ENCODE measurements around the gene FXYD6. TPM values are rescaled to one million over a fixed set of nuclear protein-coding genes. Genes with fewer than 3 reads are reported as not detected.

The FXYD6 gene
- polyA plus RNA-seq, 1 of the 3 experiments (the other 2 are of a cell fraction): 1.4 TPM

- TF ChIP-seq, protein P1, sequence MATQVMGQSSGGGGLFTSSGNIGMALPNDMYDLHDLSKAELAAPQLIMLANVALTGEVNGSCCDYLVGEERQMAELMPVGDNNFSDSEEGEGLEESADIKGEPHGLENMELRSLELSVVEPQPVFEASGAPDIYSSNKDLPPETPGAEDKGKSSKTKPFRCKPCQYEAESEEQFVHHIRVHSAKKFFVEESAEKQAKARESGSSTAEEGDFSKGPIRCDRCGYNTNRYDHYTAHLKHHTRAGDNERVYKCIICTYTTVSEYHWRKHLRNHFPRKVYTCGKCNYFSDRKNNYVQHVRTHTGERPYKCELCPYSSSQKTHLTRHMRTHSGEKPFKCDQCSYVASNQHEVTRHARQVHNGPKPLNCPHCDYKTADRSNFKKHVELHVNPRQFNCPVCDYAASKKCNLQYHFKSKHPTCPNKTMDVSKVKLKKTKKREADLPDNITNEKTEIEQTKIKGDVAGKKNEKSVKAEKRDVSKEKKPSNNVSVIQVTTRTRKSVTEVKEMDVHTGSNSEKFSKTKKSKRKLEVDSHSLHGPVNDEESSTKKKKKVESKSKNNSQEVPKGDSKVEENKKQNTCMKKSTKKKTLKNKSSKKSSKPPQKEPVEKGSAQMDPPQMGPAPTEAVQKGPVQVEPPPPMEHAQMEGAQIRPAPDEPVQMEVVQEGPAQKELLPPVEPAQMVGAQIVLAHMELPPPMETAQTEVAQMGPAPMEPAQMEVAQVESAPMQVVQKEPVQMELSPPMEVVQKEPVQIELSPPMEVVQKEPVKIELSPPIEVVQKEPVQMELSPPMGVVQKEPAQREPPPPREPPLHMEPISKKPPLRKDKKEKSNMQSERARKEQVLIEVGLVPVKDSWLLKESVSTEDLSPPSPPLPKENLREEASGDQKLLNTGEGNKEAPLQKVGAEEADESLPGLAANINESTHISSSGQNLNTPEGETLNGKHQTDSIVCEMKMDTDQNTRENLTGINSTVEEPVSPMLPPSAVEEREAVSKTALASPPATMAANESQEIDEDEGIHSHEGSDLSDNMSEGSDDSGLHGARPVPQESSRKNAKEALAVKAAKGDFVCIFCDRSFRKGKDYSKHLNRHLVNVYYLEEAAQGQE (IDR thresholded peaks at IDR 0.05; ENCODE audit: low read depth, low read length): no peak
- TF ChIP-seq MXI1 (IDR thresholded peaks at IDR 0.05; ENCODE audit: low read depth, low read length) (no peak), JUND (IDR thresholded peaks at IDR 0.05) (no peak), MAX (IDR thresholded peaks at IDR 0.05; ENCODE audit: low read depth) (no peak), NFIC (IDR thresholded peaks at IDR 0.05; ENCODE audit: borderline replicate concordance) (no peak), POLR2AphosphoS5 (IDR thresholded peaks at IDR 0.05; ENCODE audit: low read depth, low read length) (no peak), GABPA (IDR thresholded peaks at IDR 0.05; ENCODE audit: low read depth) (no peak)
Observed at GRCh38 chr11:117882311-117882905, 6.0 kb upstream of the FXYD6 start (continued).

DNA sequence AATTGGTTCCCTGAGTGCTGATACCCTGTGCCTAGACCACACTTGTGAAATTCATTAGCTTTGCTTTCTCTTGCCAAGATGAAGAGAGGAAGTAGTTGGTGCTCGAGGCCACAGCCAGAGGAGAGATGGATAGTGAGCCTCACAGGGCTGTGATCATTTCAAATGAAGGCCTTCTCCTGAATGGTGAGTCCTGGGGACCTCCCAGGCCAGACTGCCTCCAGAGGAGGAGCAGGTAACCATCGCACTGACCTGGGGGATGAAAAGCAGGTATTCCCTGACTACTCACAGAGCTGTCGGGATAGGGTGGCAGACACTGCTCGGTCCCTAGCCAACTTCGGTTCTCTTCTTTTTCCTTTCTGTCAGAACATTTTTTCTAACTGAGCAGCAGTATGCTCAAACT is 4.8 kb upstream of the FXYD6 start:
- H3K9ac ChIP-seq: no peak overlapping the region
- CTCF ChIA-PET: interaction anchor here (0.6 kb wide), 1 partner anchor 510 kb away, joined by 3 read pairs; no protein-coding TSS in a partner anchor
- no peak for DNase-seq

More for the DNA sequence above, 4.8 kb upstream of the FXYD6 start:
- Histone ChIP-seq H3K9me2 (no peaks in the 10 kb centered on the region), H3K27me3 (ENCODE audit: insufficient read depth) (peaks cover 10% of the 10 kb centered on the region), H3K4me2 (no peak overlapping the region), H3K27ac (ENCODE audit: low read depth in 2 of 2, low read length in 1 of 2) (no peak overlapping the region), H3F3A (replicated peaks; ENCODE audit: insufficient read depth) (no peaks in the 10 kb centered on the region), H2AFZ (ENCODE audit: low read depth) (no peak overlapping the region), H3K79me2 (ENCODE audit: insufficient read depth) (no peaks in the 10 kb centered on the region), H3K4me1 (ENCODE audit: control insufficient read depth in 1 of 2, insufficient read depth in 2 of 2, low read depth in 1 of 2, low read length in 1 of 2) (peaks cover 0 to 23% of the 10 kb centered on the region in 2 experiments; a peak in 1 of 4 replicates), H3K9me3 (no peaks in the 10 kb centered on the region), H3K36me3 (replicated peaks in 1 of 2; ENCODE audit: control insufficient read depth in 1 of 2, insufficient read depth in 2 of 2, low read length in 1 of 2) (no peaks in the 10 kb centered on the region), H4K20me1 (ENCODE audit: insufficient read depth) (no peaks in the 10 kb centered on the region), H3K4me3 (ENCODE audit: low read depth in 2 of 2, low read length in 1 of 2) (no peak overlapping the region)
- TF ChIP-seq, protein P2, sequence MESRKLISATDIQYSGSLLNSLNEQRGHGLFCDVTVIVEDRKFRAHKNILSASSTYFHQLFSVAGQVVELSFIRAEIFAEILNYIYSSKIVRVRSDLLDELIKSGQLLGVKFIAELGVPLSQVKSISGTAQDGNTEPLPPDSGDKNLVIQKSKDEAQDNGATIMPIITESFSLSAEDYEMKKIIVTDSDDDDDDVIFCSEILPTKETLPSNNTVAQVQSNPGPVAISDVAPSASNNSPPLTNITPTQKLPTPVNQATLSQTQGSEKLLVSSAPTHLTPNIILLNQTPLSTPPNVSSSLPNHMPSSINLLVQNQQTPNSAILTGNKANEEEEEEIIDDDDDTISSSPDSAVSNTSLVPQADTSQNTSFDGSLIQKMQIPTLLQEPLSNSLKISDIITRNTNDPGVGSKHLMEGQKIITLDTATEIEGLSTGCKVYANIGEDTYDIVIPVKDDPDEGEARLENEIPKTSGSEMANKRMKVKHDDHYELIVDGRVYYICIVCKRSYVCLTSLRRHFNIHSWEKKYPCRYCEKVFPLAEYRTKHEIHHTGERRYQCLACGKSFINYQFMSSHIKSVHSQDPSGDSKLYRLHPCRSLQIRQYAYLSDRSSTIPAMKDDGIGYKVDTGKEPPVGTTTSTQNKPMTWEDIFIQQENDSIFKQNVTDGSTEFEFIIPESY (IDR thresholded peaks at IDR 0.05; ENCODE audit: borderline replicate concordance, low read depth): no peak
- TF ChIP-seq, protein P1 (IDR thresholded peaks at IDR 0.05; ENCODE audit: low read depth, low read length): no peak
- no peak for TF ChIP-seq GABPA (IDR thresholded peaks at IDR 0.05; ENCODE audit: low read depth)
- no peak for TF ChIP-seq CTCF (IDR thresholded peaks at IDR 0.05)
- TF ChIP-seq USF1 (IDR thresholded peaks at IDR 0.05; ENCODE audit: borderline replicate concordance, low read depth): no peak
- no peak for TF ChIP-seq TAF1 (IDR thresholded peaks at IDR 0.05; ENCODE audit: borderline replicate concordance, low read depth, low read length)
- TF ChIP-seq EP300 (IDR thresholded peaks at IDR 0.05; ENCODE audit: borderline replicate concordance in 1 of 2, low read depth in 1 of 2, low read length in 1 of 2): no peak
- no peak for TF ChIP-seq RAD21 (IDR thresholded peaks at IDR 0.05; ENCODE audit: low read length)
- no peak for TF ChIP-seq FOXM1 (IDR thresholded peaks at IDR 0.05; ENCODE audit: low read depth)
- POLR2A ChIA-PET: no interaction called here
- 58% methylated on average over 5 of the region's 5 CpGs for WGBS (ENCODE audit: low lambda C conversion rate)
